ENCODE data around the gene LRRFIP1.

LRRFIP1 gene

GRCh38 chr2:237820421-237820820 is 193.0 kb downstream of the LRRFIP1 start:
- TF ChIP-seq REST (IDR thresholded peaks at IDR 0.05; ENCODE audit: insufficient read depth in 1 of 2, low read depth in 2 of 2, low read length in 2 of 2), result no peak
- no peak for TF ChIP-seq SIN3A (IDR thresholded peaks at IDR 0.05; ENCODE audit: borderline replicate concordance, insufficient read depth, low read length)
- TF ChIP-seq FOXP2 (optimal IDR thresholded peaks at IDR 0.05; ENCODE audit: borderline replicate concordance, extremely low read depth, extremely low read length, insufficient read depth), result no peak
- no peak for TF ChIP-seq TAF1 (IDR thresholded peaks at IDR 0.05; ENCODE audit: borderline replicate concordance, insufficient read depth, low read length)
- TF ChIP-seq POLR2AphosphoS5 (IDR thresholded peaks at IDR 0.05; ENCODE audit: low read depth, low read length), result no peak

GRCh38 chr2:237823544-237823943 is 196.2 kb downstream of the LRRFIP1 start:
- no peak for TF ChIP-seq FOXP2 (optimal IDR thresholded peaks at IDR 0.05; ENCODE audit: borderline replicate concordance, extremely low read depth, extremely low read length, insufficient read depth)
- no peak for TF ChIP-seq POLR2AphosphoS5 (IDR thresholded peaks at IDR 0.05; ENCODE audit: low read depth, low read length)
- TF ChIP-seq REST (IDR thresholded peaks at IDR 0.05; ENCODE audit: insufficient read depth in 1 of 2, low read depth in 2 of 2, low read length in 2 of 2), result no peak
- no peak for TF ChIP-seq TAF1 (IDR thresholded peaks at IDR 0.05; ENCODE audit: borderline replicate concordance, insufficient read depth, low read length)
- TF ChIP-seq SIN3A (IDR thresholded peaks at IDR 0.05; ENCODE audit: borderline replicate concordance, insufficient read depth, low read length), result no peak

- TF ChIP-seq FOXP2 (optimal IDR thresholded peaks at IDR 0.05; ENCODE audit: borderline replicate concordance, extremely low read depth, extremely low read length, insufficient read depth) (no peak), TAF1 (IDR thresholded peaks at IDR 0.05; ENCODE audit: borderline replicate concordance, insufficient read depth, low read length) (no peak)
Measured at GRCh38 chr2:237824085-237824484, 196.7 kb downstream of the LRRFIP1 start.

- TF ChIP-seq TAF1 (IDR thresholded peaks at IDR 0.05; ENCODE audit: borderline replicate concordance, insufficient read depth, low read length) (no peak), SIN3A (IDR thresholded peaks at IDR 0.05; ENCODE audit: borderline replicate concordance, insufficient read depth, low read length) (no peak), REST (IDR thresholded peaks at IDR 0.05; ENCODE audit: insufficient read depth in 1 of 2, low read depth in 2 of 2, low read length in 2 of 2) (no peak), FOXP2 (optimal IDR thresholded peaks at IDR 0.05; ENCODE audit: borderline replicate concordance, extremely low read depth, extremely low read length, insufficient read depth) (no peak), POLR2AphosphoS5 (IDR thresholded peaks at IDR 0.05; ENCODE audit: low read depth, low read length) (no peak)
Measured at GRCh38 chr2:237827421-237827987, 200.1 kb downstream of the LRRFIP1 start.
